HG03280 (cell line): ENCODE results near the gene UTP15.

Experiments used
- ATAC-seq: cut with Tn5 transposase; IDR thresholded peaks from one replicate; pipeline ENCODE4 v1.9.1; 2021; ENCODE audit warnings: mild to moderate bottlenecking, moderate library complexity; ENCODE audit not compliant: unreplicated experiment

Gene UTP15

DNA sequence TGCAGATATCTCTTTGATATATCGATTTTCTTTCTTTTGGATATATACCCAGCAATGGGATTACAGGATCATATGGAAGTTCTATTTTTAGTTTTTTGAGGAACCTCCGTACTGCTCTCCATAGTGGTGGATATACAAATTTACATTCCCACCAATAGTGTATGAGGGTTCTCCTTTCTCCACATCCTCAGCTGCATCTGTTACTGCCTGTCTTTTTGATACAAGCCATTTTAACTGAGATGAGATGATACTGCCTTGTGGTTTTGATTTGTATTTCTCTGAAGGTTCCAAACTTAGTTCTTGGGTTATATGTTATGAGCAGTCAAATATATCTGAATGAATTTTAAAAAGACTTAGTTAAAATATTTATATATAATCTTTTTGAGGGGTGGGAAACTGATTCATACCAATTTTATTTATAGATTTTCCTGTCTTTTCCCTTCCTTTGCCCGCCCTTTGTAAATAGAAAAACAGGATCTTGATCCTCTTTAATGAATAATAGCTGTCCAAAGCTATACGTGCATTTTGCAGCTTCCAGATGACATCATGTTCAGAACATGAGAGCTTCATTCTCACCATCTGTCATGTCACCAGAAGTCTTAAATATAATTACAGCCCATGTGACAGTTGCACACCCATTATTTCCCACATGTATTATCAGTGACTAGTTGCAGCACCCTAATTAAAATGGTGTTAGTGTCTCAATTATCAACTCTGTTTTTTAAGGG lies 54.2 kb downstream of the UTP15 start:
- no peak for ATAC-seq

DNA sequence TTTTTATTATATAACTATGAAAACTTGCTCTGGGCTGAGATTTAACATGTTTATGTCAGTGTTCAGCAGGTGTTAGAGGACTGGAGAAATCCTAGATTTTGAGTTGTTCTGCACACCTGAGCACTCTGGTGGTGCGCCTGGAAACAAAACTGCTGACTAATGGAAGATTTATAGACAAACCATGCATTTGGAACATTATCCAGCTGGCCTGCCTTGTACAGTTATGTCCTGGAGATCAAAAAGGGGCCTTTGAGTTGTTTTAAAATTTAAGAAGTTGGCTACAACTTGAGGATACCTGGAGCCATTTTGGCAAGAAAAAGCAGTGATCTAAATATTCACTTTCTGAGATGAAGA lies 54.8 kb downstream of the UTP15 start:
- ATAC-seq = no peak

DNA sequence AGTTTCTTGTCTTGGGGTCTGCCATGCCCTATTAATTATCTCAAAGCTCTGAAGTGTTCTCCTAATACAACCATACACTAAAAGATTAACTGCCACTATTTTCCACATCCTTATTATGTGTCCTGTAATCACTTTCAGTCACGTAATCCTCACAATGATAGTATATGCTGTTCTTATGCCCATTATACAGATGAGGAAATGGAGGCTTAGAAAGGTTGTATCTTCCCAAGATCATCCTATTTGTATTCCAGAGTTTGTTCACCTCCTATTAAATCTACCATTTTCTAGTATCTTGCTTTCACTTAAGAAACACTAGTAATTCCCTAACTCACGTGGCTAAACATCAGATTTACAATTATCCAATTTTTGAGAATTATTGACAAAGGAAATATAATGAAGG lies 57.5 kb downstream of the UTP15 start:
- no peak for ATAC-seq

DNA sequence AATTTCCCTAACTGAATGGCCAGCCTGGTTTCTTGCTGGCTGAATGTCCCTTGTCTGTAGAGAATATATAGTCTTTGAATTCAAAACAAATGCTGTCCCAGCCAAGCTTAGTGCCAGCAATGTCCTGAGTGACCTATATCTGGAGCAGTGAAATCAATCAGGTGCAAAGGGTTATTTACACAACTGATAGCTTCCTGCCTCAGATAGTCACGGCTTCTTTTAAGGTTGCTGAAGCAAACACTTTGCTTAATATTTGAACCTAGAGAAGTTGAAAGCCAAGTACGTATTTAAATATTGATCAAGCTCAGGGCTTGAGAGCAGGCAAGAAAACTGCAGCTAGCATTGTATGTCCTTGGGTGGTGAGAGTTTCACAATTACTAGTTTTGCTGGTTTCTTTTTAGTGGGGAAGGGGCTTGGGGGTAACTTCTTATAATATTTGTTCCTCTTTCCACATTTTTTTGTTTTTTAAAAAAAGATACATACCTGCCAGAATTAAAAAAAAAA lies 58.4 kb downstream of the UTP15 start:
- ATAC-seq = no peak

DNA sequence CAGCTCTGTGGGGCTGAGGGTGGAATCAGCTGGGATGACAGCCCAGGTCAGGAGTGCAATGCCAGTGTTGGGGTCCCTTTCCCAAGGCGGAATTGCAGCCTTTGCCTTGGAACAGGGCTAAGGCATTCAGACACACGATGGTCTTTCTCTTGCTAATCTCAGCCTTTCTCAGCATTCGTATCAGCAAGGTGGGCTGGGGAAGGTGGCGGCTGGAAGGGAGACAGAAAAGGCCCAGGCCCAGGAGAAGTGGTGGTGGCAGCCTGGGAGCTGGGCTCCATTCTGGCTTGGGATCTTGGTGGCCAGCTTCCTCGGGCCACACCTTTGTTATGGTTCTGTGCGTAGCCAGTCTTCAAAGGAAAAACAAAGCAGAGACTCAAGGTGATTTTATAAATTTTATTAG lies 59.3 kb downstream of the UTP15 start:
- ATAC-seq = no peak

DNA sequence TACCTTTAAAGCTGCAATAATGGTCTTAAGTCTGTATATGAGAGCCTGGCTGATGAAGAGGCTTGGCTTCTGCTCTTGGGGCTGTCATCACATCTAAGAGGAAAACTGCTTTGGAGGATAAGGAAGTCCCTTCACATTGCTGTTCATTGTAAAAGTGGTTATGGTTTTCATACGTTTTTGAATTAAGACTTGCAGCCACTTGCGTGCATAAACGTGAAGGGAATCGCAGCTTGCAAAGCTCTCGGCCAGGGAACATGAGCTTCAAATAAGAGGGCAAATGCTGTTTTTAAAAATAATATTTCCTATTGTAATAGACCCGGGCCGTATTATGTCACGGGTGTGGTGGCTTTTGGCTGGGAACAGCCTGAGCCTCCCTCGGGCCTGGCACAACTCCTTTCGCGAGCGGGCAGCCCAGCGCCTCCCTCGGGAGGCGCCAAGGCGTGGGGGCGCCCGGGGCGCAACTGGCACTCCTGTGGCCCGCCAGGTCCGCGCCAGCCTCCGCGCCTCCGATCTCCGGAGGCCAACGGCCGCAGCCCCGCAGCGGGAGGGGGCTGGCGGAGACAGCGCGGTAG lies 59.9 kb downstream of the UTP15 start:
- no peak for ATAC-seq

DNA sequence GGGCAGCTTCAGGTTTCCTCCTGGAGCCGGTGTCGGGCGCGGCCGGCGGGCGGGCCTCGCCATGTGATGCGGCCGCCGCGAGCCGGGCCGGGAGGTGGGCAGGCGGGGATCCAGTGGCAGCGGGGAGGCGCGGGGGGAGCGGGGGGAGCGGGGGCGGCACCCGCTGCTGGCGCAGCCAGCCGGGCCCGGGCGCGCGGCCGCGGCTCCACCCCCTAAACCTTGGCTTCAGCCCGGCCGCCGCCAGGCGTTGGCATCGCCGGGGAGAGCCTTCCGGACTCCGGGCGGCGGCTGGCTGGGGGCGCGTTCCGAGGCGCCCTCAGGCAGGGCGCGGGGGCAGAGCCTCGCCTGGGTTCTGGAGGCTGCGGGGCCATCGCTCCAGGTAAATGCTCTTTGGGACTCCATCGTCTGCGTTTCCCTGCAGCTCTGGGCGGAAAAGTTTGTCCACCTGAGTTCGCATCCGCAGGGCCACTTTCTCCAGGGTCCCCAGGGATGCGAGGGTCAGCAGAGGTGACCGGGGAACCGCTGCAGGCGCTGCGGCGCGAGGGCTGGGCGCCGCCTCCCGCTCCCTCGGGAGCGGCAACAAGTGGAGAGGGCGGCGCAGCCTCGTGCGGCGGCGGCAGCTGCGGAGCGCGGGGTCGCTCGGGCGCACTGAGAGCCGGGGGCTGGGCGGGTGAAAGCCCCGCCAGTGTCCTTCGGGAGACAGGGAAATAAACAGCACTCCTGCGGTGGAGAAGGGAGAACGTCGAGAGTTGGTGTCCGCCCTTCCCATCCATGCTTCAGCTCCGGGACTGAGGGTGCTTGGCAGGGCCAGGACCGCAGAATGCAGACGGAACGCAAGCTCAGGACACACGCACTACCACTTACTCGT lies 60.6 kb downstream of the UTP15 start, which contains the start of gene ARHGEF28:
ARHGEF28 (plus strand) TSS at position 253 of the 868 bp plus-strand sequence. CDS start 58,656 bp downstream, outside the sequence.
- peak; percentile 72 for ATAC-seq

DNA sequence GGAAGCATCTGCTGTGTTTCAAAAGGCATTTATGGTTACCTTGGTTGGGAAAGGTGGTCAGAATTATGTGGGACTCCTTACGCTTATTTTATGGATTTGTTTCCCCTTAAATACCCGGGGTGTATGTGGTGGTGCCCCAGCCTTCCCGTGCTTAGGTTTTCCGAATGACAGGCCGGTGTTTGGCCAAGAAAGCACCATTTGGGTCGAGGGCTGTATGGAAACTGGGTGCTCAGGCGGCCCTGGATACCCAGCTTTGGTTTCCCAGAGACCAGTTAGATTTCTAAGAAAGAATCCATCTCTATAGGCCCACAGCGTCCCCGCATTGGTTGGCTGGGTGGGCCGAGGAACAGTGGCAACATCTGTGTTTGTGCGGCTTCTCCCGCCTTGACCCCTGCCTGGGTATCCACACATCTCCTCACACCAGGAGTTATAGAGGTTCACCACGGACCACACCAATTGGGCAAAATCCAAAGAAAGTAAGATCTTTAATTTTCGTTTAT lies 61.3 kb downstream of the UTP15 start:
- no peak for ATAC-seq

DNA sequence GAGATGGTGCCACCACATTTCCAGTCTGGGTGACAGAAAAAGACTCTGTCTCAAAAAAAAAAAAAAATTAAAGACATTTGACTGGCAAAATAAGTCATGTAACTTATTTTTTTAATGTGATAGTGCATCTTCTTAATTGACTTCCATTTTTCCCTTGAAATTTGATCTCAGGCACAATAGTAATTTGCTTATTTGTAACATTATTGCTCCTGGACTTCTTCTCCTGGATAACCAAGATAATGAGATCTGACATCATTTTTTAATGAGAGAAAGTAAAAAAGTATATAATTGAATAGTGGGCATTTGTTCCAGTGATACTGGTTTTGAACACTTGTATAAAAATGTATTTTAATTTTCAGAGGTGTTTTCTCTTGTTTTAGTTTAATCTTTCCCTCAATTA lies 63.9 kb downstream of the UTP15 start:
- no peak for ATAC-seq

DNA sequence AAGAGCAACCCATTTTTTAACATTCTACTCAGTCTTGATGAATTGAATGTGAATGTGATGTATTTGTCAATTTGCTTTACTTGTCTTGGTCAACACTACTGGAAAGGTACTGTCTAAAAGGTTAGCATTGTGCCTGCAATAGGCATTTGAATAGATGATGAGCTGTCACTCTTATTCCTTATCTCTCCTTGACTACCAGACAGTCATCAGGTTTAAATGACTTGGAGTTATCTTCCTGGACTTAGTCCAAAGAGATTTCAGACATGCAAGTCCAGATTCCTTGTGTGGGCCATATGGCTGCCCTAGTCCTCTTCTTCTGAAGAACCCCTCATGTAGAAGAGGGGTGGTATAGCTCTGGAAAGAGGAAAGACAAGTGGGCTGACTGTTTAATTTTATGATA lies 65.2 kb downstream of the UTP15 start:
- ATAC-seq = no peak

DNA sequence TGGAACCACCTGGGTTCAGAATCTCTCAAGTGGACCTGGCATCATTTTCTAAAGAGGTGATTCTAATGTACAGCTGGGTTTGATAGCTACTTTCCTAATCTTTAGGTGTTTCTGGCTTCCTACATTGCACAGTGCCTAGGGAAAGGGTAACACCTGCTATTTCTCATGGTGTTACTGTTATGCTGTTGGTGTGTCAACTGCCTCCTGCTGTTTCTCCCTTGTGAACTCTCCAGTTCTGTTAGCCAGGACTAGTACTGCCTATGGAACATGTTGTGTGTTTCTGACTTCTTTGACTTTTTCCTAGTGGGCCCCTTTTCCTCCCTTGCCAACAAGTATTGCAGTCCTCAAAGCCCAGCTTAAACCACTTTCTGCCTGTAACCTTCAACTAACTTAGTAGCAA lies 66.0 kb downstream of the UTP15 start:
- ATAC-seq = no peak
